Psoas muscle (tissue), 8 donors: Measurements from ENCODE around the gene TOPBP1. TPM values are rescaled to one million over a fixed set of nuclear protein-coding genes. Genes with fewer than 3 reads are reported as not detected.

Experiments used
- ATAC-seq, 4 donors: fragments of 200-7000 bp; cut with Tn5 transposase; one replicate each; pipeline ENCODE4 v1.9.1; 2020; ENCODE audit warnings: moderate library complexity in 3 of 4, mild to moderate bottlenecking in 2 of 4
- DNase-seq, 2 donors: peaks; one replicate each; pipeline ENCODE4 v3.0.0-alpha.2; 2020
- H3K27ac ChIP-seq: fragments of 200-600 bp; one replicate; pipeline ENCODE4 v1.8.0; 2022
- H3K27me3 ChIP-seq, 3 donors: fragments of 200-600 bp in 1 of 3; one replicate each; pipeline versions ENCODE4 v1.6.1 to v1.8.0; 2013 to 2022; ENCODE audit warnings: low read length in 2 of 3, mild to moderate bottlenecking in 2 of 3, moderate library complexity in 1 of 3; ENCODE audit not compliant: insufficient read depth in 3 of 3
- H3K36me3 ChIP-seq, 2 donors: fragments of 200-600 bp in 1 of 2; one replicate each; pipeline versions ENCODE4 v1.6.1 to v1.8.0; 2013 to 2022; ENCODE audit warnings: low read depth in 1 of 2, mild to moderate bottlenecking in 1 of 2, moderate library complexity in 1 of 2; ENCODE audit not compliant: insufficient read depth in 1 of 2
- H3K4me1 ChIP-seq: fragments of 200-600 bp; one replicate; pipeline ENCODE4 v1.8.0; 2022
- H3K4me3 ChIP-seq: fragments of 200-600 bp; one replicate; pipeline ENCODE4 v1.8.0; 2022; ENCODE audit warnings: mild to moderate bottlenecking
- H3K9me3 ChIP-seq: fragments of 200-600 bp; one replicate; pipeline ENCODE4 v1.8.0; 2022
- WGBS, 3 donors: extraction: QIAGEN DNeasy Blood & Tissue Kit; methylation state at CpG; one replicate each; pipeline versions ENCODE4 v1.1.6 to v1.1.7; 2013; 5-methylcytosine and 5-hydroxymethylcytosine counted together
- intact Hi-C, 2 donors: fragments of 100-400 bp; cut with DNase I; formaldehyde crosslinking; loops; one replicate each; pipeline versions ENCODE4 v1.11.0 to v1.14.2; 2022
- polyA plus RNA-seq, 3 donors: library from polyadenylated mRNA; stranded (reverse); fragments of 200-250 nt; gene quantifications; one replicate each; pipeline ENCODE4 v1.2.3, GENCODE V29; 2013
- total RNA-seq, 4 donors: library from RNA; stranded (reverse); fragmentation: NEBNext Ultra II Directional in 2 of 4; extraction: Animal tissue kit (Norgen Biotek cat#: 25700) in 2 of 4; gene quantifications; one replicate each; pipeline versions ENCODE4 v1.2.1 to v1.2.4, GENCODE V29; 2021 to 2023
- TF ChIP-seq, protein P1 (sequence below): fragments of 200-600 bp; IDR thresholded peaks from one replicate; pipeline ENCODE4 v1.8.0; 2022; ENCODE audit warnings: antibody characterized with exemption
- donor health status: healthy with polysubstance abuse.
- donor health status: DM: no; HTN: no; CAD: no; lungs with moderate emphysema.
- donor health status: Bipolar disorder and iron deficiency.
- donor health status: healthy.
- donor health status: DM: yes; HTN: yes; CAD: no.
- donor health status: DM: no; HTN: no; CAD: no.
- donor health status: DM: no; HTN: no; CAD: no.
- donor health status: DM: yes; HTN: yes; CAD: no.

The TOPBP1 gene
- total and polyA plus RNA-seq, 7 donors: 5.7 to 10.5 (median 7.4) TPM

DNA sequence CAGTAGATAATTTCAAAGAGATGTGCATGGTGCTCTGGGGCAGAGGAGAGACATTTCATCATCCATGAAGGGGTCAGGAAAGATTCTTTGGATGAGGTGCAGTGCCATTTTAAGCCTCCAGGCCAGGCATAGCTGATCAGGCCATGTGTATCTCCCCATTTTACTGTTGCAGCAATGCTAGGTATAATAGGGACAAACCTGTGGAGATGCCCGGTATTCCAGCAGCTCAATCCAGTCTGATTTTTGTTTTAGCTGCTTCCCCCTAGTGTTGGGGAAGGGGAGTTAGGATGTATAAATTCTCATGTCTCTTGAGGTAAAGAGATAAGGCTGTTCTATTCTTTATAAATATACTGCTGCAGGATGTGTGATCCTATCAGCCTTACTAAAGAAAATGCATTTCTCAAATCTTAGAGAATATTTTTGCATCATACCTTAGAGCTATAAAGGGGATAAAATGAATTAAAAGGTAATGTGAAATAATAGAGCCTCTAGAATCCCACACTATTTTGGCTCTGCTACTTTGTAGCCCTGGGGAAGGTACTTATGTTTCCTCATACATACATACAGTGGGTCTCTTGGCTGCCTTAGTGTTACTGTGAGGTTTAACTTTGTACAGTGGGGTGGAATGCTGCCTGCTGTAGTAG is 83.1 kb downstream of the TOPBP1 start:
- ATAC-seq (peak in 1 of 4 donors; percentile 17), DNase-seq (no peak)
- intact Hi-C loops: no loop called here
- 6 to 14% (median 11%) methylated on average over 1 of the region's 1 CpG for WGBS, 3 donors
- Histone ChIP-seq H3K27me3 (no peaks in the 10 kb centered on the region), H3K4me1 (peaks cover 49% of the 10 kb centered on the region), H3K9me3 (no peaks in the 10 kb centered on the region), H3K27ac (peak overlapping the region; percentile 19), H3K4me3 (peak overlapping the region; percentile 9), H3K36me3 (peaks cover 16 to 88% of the 10 kb centered on the region in 2 donors)
- TF ChIP-seq, protein P1, sequence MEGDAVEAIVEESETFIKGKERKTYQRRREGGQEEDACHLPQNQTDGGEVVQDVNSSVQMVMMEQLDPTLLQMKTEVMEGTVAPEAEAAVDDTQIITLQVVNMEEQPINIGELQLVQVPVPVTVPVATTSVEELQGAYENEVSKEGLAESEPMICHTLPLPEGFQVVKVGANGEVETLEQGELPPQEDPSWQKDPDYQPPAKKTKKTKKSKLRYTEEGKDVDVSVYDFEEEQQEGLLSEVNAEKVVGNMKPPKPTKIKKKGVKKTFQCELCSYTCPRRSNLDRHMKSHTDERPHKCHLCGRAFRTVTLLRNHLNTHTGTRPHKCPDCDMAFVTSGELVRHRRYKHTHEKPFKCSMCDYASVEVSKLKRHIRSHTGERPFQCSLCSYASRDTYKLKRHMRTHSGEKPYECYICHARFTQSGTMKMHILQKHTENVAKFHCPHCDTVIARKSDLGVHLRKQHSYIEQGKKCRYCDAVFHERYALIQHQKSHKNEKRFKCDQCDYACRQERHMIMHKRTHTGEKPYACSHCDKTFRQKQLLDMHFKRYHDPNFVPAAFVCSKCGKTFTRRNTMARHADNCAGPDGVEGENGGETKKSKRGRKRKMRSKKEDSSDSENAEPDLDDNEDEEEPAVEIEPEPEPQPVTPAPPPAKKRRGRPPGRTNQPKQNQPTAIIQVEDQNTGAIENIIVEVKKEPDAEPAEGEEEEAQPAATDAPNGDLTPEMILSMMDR: peak; percentile 44

DNA sequence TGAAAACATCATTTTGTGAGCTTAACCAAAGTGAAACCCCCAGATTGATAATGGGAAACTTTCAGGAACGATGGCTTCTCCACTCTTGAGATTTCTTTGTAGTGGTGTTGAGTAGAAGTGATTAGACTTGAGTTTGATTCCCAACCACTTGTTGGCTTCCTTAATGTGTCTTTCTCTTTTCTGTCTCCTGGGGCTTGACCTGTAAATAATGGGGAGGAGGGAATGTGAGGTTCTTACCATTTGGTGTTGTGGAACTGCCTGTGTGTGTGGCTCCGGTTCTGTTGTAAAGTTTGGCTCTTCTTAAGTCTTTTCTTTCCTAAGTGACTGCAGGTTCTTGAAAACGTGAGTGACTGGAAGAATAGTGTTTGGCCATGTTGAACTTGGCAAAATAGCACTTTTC is 85.6 kb downstream of the TOPBP1 start:
- H3K4me1 ChIP-seq: peaks cover 45% of the 10 kb centered on the region
- intact Hi-C loops: no loop called here
- H3K27me3 ChIP-seq: no peaks in the 10 kb centered on the region
- H3K36me3 ChIP-seq: peaks cover 5 to 63% of the 10 kb centered on the region in 2 donors
- 16 to 21% (median 19%) methylated on average over 3 of the region's 3 CpGs for WGBS, 3 donors
- DNase-seq (no peak), ATAC-seq (no peak)
- TF ChIP-seq, protein P1: no peak
- H3K9me3 ChIP-seq: no peaks in the 10 kb centered on the region
- peak overlapping the region; percentile 93 for H3K4me3 ChIP-seq
- peak overlapping the region; percentile 99 for H3K27ac ChIP-seq

DNA sequence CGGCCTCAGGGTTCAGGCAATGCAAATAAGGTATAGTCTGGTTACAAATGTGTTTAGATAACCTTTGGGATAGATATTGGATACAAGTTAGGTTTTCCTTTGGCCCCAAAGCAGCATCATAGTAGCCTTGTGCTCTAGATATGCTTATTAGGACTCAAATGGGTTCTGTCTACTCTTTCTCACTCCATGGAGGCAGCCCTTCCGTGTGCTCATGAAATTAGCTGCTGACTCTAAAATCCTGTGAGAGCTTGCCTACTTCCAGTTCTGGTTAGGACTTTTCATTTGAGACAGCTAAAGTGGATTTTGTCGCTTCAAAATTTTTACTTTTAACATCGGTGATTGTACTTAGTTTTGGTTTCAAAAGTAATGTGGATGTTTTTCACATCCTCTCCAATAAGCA is 86.7 kb downstream of the TOPBP1 start:
- DNase-seq (no peak), ATAC-seq (no peak)
- H3K9me3 ChIP-seq: no peaks in the 10 kb centered on the region
- peaks cover 45% of the 10 kb centered on the region for H3K4me1 ChIP-seq
- peak overlapping the region; percentile 93 for H3K4me3 ChIP-seq
- H3K27ac ChIP-seq: peak overlapping the region; percentile 99
- TF ChIP-seq, protein P1: no peak
- WGBS, 3 donors: 40 to 46% (median 40%) methylated on average over 4 of the region's 4 CpGs
- no peaks in the 10 kb centered on the region for H3K27me3 ChIP-seq
- H3K36me3 ChIP-seq: peaks cover 5 to 52% of the 10 kb centered on the region in 2 donors
- intact Hi-C loops: loop anchor here in 1 of 2 donors (2.0 kb wide), 1 partner anchor 852 kb away; the partner anchor contains the start of gene NPHP3

DNA sequence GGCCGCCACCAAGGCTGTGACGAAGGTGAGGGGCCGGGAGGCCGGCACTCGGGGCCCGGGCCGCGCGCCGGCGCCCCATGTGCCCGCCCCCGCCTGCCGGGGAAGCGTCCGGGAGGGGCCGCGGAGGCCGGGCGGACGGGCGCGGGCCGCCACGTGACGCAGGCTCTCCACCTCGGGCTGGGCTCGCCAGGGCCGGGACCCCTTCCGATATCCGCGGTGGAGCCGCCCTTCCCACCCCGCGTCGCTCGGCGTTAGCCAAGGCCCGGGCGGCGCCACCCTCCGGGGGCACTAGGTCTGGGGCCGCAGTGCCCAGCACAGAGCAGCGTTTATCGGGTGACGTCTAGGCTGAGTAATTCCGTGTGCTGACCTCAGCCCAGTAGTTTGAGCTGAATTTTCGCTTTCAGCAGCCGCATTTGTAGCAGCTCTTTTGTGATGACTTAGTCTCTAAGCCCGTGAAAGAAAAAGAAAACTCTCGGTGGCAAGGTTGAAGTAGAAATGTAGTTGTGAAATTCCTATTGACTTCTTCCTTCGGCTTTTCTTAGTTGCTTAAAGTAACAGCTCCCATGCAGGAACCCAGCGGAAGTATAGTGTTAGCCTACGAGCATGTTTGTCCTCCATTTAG is 87.4 kb downstream of the TOPBP1 start:
- ATAC-seq: peak; percentile 41 to 53 (median 50)
- Histone ChIP-seq H3K27me3 (no peaks in the 10 kb centered on the region), H3K36me3 (peaks cover 5 to 45% of the 10 kb centered on the region in 2 donors), H3K4me1 (peaks cover 44% of the 10 kb centered on the region), H3K4me3 (peak overlapping the region; percentile 93), H3K9me3 (no peaks in the 10 kb centered on the region), H3K27ac (peak overlapping the region; percentile 99)
- DNase-seq: peak; percentile 78 to 89
- 0 to 1% (median 0%) methylated on average over 37 to 54 of the region's 54 CpGs for WGBS, 3 donors
- TF ChIP-seq, protein P1: no peak
- intact Hi-C loops: loop anchor here (2.0 to 5.0 kb wide), 4 partner anchors 107 to 852 kb away; partner anchors contain the start of gene NPHP3 (in 2 of the 2)
